ENCODE measurements around the gene PCNA.

Gene PCNA

GRCh38 chr20:5143851-5144250, 24.1 kb upstream of the PCNA start:
- no peak for TF ChIP-seq CTCF (IDR thresholded peaks at IDR 0.05; ENCODE audit: borderline replicate concordance, control extremely low read depth, extremely low read depth, insufficient read depth, missing control alignments)
- in situ Hi-C loops (cut with MboI; ENCODE audit: low sequenced_read_pairs, unreplicated experiment), result no loop called here
- no peak for DNase-seq (ENCODE audit: low spot score)

- in situ Hi-C loops (cut with MboI; ENCODE audit: low sequenced_read_pairs, unreplicated experiment), result no loop called here
- no peak for DNase-seq (ENCODE audit: low spot score)
Measured at GRCh38 chr20:5141615-5142014, 21.9 kb upstream of the PCNA start.

GRCh38 chr20:5140195-5140594, 20.4 kb upstream of the PCNA start:
- DNase-seq (ENCODE audit: low spot score), result no peak
- in situ Hi-C loops (cut with MboI; ENCODE audit: low sequenced_read_pairs, unreplicated experiment), result no loop called here
- no peak for TF ChIP-seq CTCF (IDR thresholded peaks at IDR 0.05; ENCODE audit: borderline replicate concordance, control extremely low read depth, extremely low read depth, insufficient read depth, missing control alignments)

More at GRCh38 chr20:5141615-5142014, 21.9 kb upstream of the PCNA start:
- no peak for TF ChIP-seq CTCF (IDR thresholded peaks at IDR 0.05; ENCODE audit: borderline replicate concordance, control extremely low read depth, extremely low read depth, insufficient read depth, missing control alignments)

GRCh38 chr20:5136096-5136495, 16.3 kb upstream of the PCNA start:
- TF ChIP-seq CTCF (IDR thresholded peaks at IDR 0.05; ENCODE audit: borderline replicate concordance, control extremely low read depth, extremely low read depth, insufficient read depth, missing control alignments), result no peak
- in situ Hi-C loops (cut with MboI; ENCODE audit: low sequenced_read_pairs, unreplicated experiment), result no loop called here
- no peak for DNase-seq (ENCODE audit: low spot score)

GRCh38 chr20:5135363-5136012, 15.7 kb upstream of the PCNA start:
- no peak for DNase-seq (ENCODE audit: low spot score)
- no peak for TF ChIP-seq CTCF (IDR thresholded peaks at IDR 0.05; ENCODE audit: borderline replicate concordance, control extremely low read depth, extremely low read depth, insufficient read depth, missing control alignments)
- in situ Hi-C loops (cut with MboI; ENCODE audit: low sequenced_read_pairs, unreplicated experiment), result no loop called here

GRCh38 chr20:5133998-5134397, 14.2 kb upstream of the PCNA start:
- no peak for TF ChIP-seq CTCF (IDR thresholded peaks at IDR 0.05; ENCODE audit: borderline replicate concordance, control extremely low read depth, extremely low read depth, insufficient read depth, missing control alignments)
- DNase-seq (ENCODE audit: low spot score), result no peak
- in situ Hi-C loops (cut with MboI; ENCODE audit: low sequenced_read_pairs, unreplicated experiment), result no loop called here
